PC-3 (cell line): Measurements from ENCODE around the gene GNB3. TPM values are rescaled to one million over a fixed set of nuclear protein-coding genes. Genes with fewer than 3 reads are reported as not detected.
A peak's percentile ranks its signal among the peaks of the same experiment; 100 is the strongest.

Source experiments
- ATAC-seq: fragments of 200-7000 bp; cut with Tn5 transposase; 2 replicates; pipeline ENCODE4 v1.9.1; 2020; ENCODE audit warnings: mild to moderate bottlenecking, moderate library complexity
- BruUV-seq: library from RNA; stranded (reverse); fragments of 400-500 nt; replicated peaks from 2 replicates; lab custom pipeline; 2021; lab: Mats Ljungman, UMichigan
- CTCF ChIA-PET: fragments of 300-600 bp; sonication (Branson Sonifier 250); formaldehyde crosslinking; loops from one replicate; lab custom pipeline; 2022; ENCODE audit warnings: antibody characterized with exemption; lab: Charles Lee
- POLR2A ChIA-PET: fragments of 300-600 bp; sonication (Branson Sonifier 250); formaldehyde crosslinking; loops from one replicate; lab custom pipeline; 2022; ENCODE audit warnings: antibody characterized with exemption; ENCODE audit not compliant: unreplicated experiment; lab: Charles Lee
- DNase-seq: peaks from one replicate; pipeline ENCODE4 v3.0.0-alpha.2; 2015
- H2AFZ ChIP-seq: fragments of 300-600 bp; sonication (generic); 2 replicates; pipeline ENCODE4 v1.6.0; 2016; ENCODE audit warnings: antibody characterized with exemption, low read length
- H3F3A ChIP-seq: fragments of 300-600 bp; sonication (generic); one replicate; pipeline ENCODE4 v1.6.0; 2017; ENCODE audit warnings: antibody characterized with exemption, low read length, control low read depth, mild to moderate bottlenecking; ENCODE audit not compliant: unreplicated experiment
- H3K27ac ChIP-seq: fragments of 300-600 bp; sonication (generic); 2 replicates; pipeline ENCODE4 v1.5.1; 2016; ENCODE audit warnings: mild to moderate bottlenecking, low read length
- H3K27me3 ChIP-seq: fragments of 300-600 bp; sonication (generic); 2 replicates; pipeline ENCODE4 v1.6.1; 2016; ENCODE audit warnings: low read length, mixed read lengths
- H3K36me3 ChIP-seq: fragments of 300-600 bp; sonication (generic); 2 replicates; pipeline ENCODE4 v1.6.1; 2016; ENCODE audit warnings: low read depth, mixed run types, low read length, mixed read lengths
- H3K4me1 ChIP-seq: fragments of 300-600 bp; sonication (generic); 2 replicates; pipeline ENCODE4 v1.5.1; 2016; ENCODE audit warnings: low read length; ENCODE audit not compliant: insufficient read depth
- H3K4me2 ChIP-seq: fragments of 300-600 bp; sonication (generic); 2 replicates; pipeline ENCODE4 v1.6.0; 2016; ENCODE audit warnings: low read length
- H3K4me3 ChIP-seq: fragments of 300-600 bp; sonication (generic); 2 replicates; pipeline ENCODE4 v1.5.1; 2016; ENCODE audit warnings: mild to moderate bottlenecking, low read length, mixed read lengths
- H3K79me2 ChIP-seq: fragments of 300-600 bp; sonication (generic); 2 replicates; pipeline ENCODE4 v1.6.1; 2017; ENCODE audit warnings: low read length, mixed read lengths
- H3K9ac ChIP-seq: fragments of 300-600 bp; sonication (generic); 2 replicates; pipeline ENCODE4 v1.6.0; 2016; ENCODE audit warnings: mild to moderate bottlenecking, low read length
- H3K9me2 ChIP-seq: fragments of 300-600 bp; sonication (generic); replicated peaks from 2 replicates; pipeline ENCODE4 v1.6.1; 2016; ENCODE audit warnings: mixed run types, low read length, mixed read lengths
- H3K9me3 ChIP-seq: fragments of 300-600 bp; sonication (generic); 2 replicates; pipeline ENCODE4 v1.6.1; 2016; ENCODE audit warnings: low read length, mixed read lengths
- H4K20me1 ChIP-seq: fragments of 300-600 bp; sonication (generic); 2 replicates; pipeline ENCODE4 v1.6.1; 2016; ENCODE audit warnings: low read length, mixed read lengths
- EZH2 ChIP-seq: fragments of 300-600 bp; sonication (generic); IDR thresholded peaks from one replicate; pipeline ENCODE4 v1.6.1; 2017; ENCODE audit warnings: antibody characterized with exemption, mild to moderate bottlenecking, low read length; ENCODE audit not compliant: unreplicated experiment
- EZH2phosphoT487 ChIP-seq: fragments of 300-600 bp; sonication (generic); IDR thresholded peaks from 2 replicates; pipeline ENCODE4 v1.6.1; 2018; ENCODE audit warnings: mild to moderate bottlenecking, antibody characterized with exemption, low read length, borderline replicate concordance
- intact Hi-C: fragments of 100-400 bp; cut with micrococcal nuclease; formaldehyde crosslinking; loops from 2 replicates; pipeline ENCODE4 v1.9.0; 2023
- total RNA-seq: library from RNA; depleted of rRNA; stranded (reverse); fragments of >200 nt; gene quantifications from 2 replicates; pipeline ENCODE4 v1.2.3, GENCODE V29; 2014
- TF ChIP-seq, protein P1 (sequence below): fragments of 300-600 bp; sonication (generic); conservative IDR thresholded peaks from 2 replicates; pipeline ENCODE4 v1.5.1; 2017; ENCODE audit warnings: antibody characterized with exemption, low read depth, mild to moderate bottlenecking, low read length

The GNB3 gene
- total RNA-seq, 1 experiment from 2014 or later, result not detected

DNA sequence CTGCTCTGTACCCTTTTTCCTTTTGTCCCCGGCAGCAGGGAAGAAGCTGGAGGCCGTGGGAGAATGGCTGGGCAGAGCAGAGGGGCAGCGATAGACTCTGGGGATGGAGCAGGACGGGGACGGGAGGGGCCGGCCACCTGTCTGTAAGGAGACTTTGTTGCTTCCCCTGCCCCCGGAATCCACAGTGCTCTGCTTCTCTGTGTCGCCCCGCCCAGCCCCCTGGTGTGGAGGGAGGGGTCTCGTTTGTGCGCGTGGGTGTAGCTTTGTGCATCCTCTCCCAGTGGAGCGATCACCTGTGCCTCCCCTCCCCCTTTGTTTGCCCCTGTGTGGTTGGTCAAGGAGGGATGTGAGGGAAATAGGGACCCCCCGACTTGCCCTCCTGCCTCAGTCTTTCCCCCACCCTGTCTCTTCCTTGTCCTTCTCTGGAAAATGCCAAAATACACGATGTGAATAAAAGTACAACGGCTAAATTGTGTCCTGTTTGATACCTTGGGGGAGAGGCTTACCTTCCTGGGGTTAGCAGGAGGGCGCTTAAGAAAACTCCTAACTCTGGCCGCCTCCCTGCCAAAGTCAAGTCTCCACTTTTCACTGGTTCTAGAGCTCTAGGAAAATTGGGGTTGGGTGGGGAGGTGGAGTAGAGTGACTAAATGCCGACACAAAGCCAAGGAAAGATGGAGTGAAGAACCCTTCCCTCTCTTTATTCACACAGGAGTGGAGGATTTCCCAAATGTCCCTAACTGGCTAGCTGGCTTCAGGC, 25.6 kb downstream of the GNB3 start:
- Histone ChIP-seq H3K27ac (0 out of 2 replicates have a peak overlapping the region, but pooled peaks have one; percentile 9), H4K20me1 (peaks cover 23% of the 10 kb centered on the region), H3F3A (no peaks in the 10 kb centered on the region), H3K4me2 (peak overlapping the region; percentile 98), H2AFZ (peak overlapping the region; percentile 86), H3K4me3 (peak overlapping the region; percentile 73), H3K4me1 (peaks cover 30% of the 10 kb centered on the region), H3K9ac (0 out of 2 replicates have a peak overlapping the region, but pooled peaks have one; percentile 20), H3K27me3 (no peaks in the 10 kb centered on the region), H3K79me2 (peaks cover 28% of the 10 kb centered on the region), H3K36me3 (peaks cover 28% of the 10 kb centered on the region), H3K9me2 (no peaks in the 10 kb centered on the region), H3K9me3 (no peaks in the 10 kb centered on the region)
- TF ChIP-seq, protein P1, sequence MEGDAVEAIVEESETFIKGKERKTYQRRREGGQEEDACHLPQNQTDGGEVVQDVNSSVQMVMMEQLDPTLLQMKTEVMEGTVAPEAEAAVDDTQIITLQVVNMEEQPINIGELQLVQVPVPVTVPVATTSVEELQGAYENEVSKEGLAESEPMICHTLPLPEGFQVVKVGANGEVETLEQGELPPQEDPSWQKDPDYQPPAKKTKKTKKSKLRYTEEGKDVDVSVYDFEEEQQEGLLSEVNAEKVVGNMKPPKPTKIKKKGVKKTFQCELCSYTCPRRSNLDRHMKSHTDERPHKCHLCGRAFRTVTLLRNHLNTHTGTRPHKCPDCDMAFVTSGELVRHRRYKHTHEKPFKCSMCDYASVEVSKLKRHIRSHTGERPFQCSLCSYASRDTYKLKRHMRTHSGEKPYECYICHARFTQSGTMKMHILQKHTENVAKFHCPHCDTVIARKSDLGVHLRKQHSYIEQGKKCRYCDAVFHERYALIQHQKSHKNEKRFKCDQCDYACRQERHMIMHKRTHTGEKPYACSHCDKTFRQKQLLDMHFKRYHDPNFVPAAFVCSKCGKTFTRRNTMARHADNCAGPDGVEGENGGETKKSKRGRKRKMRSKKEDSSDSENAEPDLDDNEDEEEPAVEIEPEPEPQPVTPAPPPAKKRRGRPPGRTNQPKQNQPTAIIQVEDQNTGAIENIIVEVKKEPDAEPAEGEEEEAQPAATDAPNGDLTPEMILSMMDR, result no peak
- TF ChIP-seq EZH2phosphoT487 (no peak), EZH2 (no peak)
- DNase-seq (no peak), ATAC-seq (no peak)
- POLR2A ChIA-PET, result interaction anchor here (0.5 kb wide), 2 partner anchors 7 to 231 kb away, joined by 3 to 16 read pairs; partner anchors contain the start of gene LPAR5
- intact Hi-C loops, result loop anchor here (5.0 kb wide), 1 partner anchor 61 kb away; the partner anchor contains the start of gene ATN1
- CTCF ChIA-PET, result no interaction called here
- BruUV-seq, result no TSS peak

DNA sequence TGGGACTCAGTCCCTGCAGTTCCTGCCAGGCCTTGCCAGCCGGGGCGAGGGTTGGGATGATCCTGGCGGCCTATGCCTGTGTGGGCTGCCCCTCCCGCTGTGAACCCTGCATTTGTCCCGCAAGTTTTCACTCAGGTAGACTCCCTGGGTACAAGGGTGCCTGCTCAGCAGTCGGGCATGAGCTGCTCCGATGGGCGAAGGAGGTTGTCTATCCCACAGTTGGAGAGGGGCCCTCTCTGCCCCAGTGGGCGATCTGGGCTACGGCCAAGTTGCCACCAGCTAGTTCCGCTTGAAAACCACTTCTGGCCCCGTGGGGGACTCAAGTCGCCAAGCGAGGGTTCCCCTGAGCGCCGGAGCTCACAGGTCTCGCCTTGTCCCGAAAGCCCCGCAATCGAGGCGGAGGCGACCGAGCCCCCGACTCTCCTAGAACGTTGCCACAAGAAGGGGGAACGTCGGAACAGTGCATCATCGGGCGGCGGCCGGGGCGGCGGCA, 26.2 kb downstream of the GNB3 start:
- TSS peak; percentile 26 for BruUV-seq
- Histone ChIP-seq H3K4me2 (peak overlapping the region; percentile 98), H2AFZ (peak overlapping the region; percentile 86), H3K36me3 (peaks cover 27% of the 10 kb centered on the region), H3K4me3 (peak overlapping the region; percentile 73), H3K9ac (0 out of 2 replicates have a peak overlapping the region, but pooled peaks have one; percentile 20), H3K9me2 (no peaks in the 10 kb centered on the region), H3K27me3 (no peaks in the 10 kb centered on the region), H4K20me1 (peaks cover 23% of the 10 kb centered on the region), H3F3A (peaks cover 2% of the 10 kb centered on the region), H3K79me2 (peaks cover 28% of the 10 kb centered on the region), H3K9me3 (no peaks in the 10 kb centered on the region), H3K27ac (peak overlapping the region; percentile 9; the same call in 1 of the 2 replicates), H3K4me1 (peaks cover 36% of the 10 kb centered on the region)
- POLR2A ChIA-PET, result interaction anchor here (0.5 to 0.7 kb wide), 3 partner anchors 8 to 231 kb away, joined by 3 to 16 read pairs (median 6); partner anchors contain the start of gene LPAR5
- no peak for TF ChIP-seq EZH2
- TF ChIP-seq, protein P1, result no peak
- TF ChIP-seq EZH2phosphoT487, result no peak
- DNase-seq (peak; percentile 24), ATAC-seq (peak; percentile 32)
- CTCF ChIA-PET, result no interaction called here
- intact Hi-C loops, result loop anchor here (5.0 kb wide), 1 partner anchor 60 kb away; the partner anchor contains the start of gene ATN1
